Measurements from ENCODE around the gene PRRG2.

DNA sequence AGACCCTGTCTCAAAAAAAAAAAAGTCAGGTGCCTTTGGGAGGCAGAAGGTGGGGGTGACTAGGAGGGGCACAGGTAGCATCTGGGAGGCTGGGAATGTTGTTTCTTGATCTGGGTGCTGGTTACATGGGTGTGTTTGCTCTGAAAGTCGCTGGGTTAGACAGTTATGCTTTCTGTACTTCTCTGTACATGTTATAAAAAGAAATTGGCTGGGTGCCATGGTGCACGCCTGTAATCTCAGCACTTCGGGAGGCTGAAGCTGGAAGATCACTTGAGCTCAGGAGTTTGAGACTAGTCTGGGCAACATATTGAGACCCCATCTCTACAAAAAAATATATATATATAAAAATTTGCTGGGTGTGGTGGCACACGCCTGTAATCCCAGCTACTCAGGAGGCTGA lies 15.9 kb upstream of the PRRG2 start:
- TF ChIP-seq CTCF (conservative IDR thresholded peaks at IDR 0.05; ENCODE audit: low read depth in 2 of 2) (no peak), REST (IDR thresholded peaks at IDR 0.05; ENCODE audit: unreplicated experiment) (no peak)
